Thoracic aorta (tissue), 2 donors: ENCODE measurements around the gene PRDM10. TPM values are rescaled to one million over a fixed set of nuclear protein-coding genes. Genes with fewer than 3 reads are reported as not detected.
"Not testable (repeated sequence)": the region's sequence is repeated elsewhere in the genome, so short reads cannot be mapped to it uniquely, and the experiment has no call there.

ENCODE experiments used
- ATAC-seq: fragments of 150-250 bp; one replicate; pipeline ENCODE4 v1.8.0; 2017; ENCODE audit warnings: low read depth; ENCODE audit not compliant: insufficient number of reproducible peaks, low FRiP score
- DNase-seq: peaks from one replicate; pipeline ENCODE4 v3.0.0-alpha.2; 2020; ENCODE audit warnings: low spot score
- H3K27ac ChIP-seq, 2 donors: fragments of 200-600 bp; sonication (generic); 1 replicate in 1 of 2; 2 replicates in 1 of 2; pipeline ENCODE4 v1.5.1; 2016; ENCODE audit warnings: mild to moderate bottlenecking in 2 of 2, moderate library complexity in 2 of 2
- H3K27me3 ChIP-seq: fragments of 200-600 bp; sonication (generic); replicated peaks from 2 replicates; pipeline ENCODE4 v1.6.0; 2016; ENCODE audit warnings: mild to moderate bottlenecking; ENCODE audit not compliant: insufficient read depth
- H3K36me3 ChIP-seq: fragments of 200-600 bp; sonication (generic); one replicate; pipeline ENCODE4 v1.5.1; 2016
- H3K4me1 ChIP-seq, 2 donors: fragments of 200-600 bp; sonication (generic); 1 replicate in 1 of 2; 2 replicates in 1 of 2; pipeline versions ENCODE4 v1.5.1 to v1.6.0; 2016; ENCODE audit warnings: low read depth in 2 of 2, mild to moderate bottlenecking in 1 of 2; ENCODE audit not compliant: control insufficient read depth in 1 of 2
- H3K4me3 ChIP-seq: fragments of 200-600 bp; sonication (generic); 2 replicates; pipeline ENCODE4 v1.5.1; 2016; ENCODE audit warnings: mild to moderate bottlenecking
- H3K9me3 ChIP-seq: fragments of 200-600 bp; sonication (generic); 2 replicates; pipeline ENCODE4 v1.5.1; 2016
- total RNA-seq, 2 donors: library from RNA; depleted of rRNA; stranded (reverse); fragments of >200 nt; gene quantifications; one replicate each; pipeline versions ENCODE4 v1.1.0 to v1.2.3, GENCODE V29; 2016
- TF ChIP-seq, protein P1 (sequence below): fragments of 200-600 bp; sonication (generic); IDR thresholded peaks from one replicate; pipeline ENCODE4 v1.5.1; 2019; ENCODE audit warnings: antibody characterized with exemption

PRDM10 gene
- total RNA-seq, 2 donors from 2014 or later: 8.8 to 10.4 TPM

DNA sequence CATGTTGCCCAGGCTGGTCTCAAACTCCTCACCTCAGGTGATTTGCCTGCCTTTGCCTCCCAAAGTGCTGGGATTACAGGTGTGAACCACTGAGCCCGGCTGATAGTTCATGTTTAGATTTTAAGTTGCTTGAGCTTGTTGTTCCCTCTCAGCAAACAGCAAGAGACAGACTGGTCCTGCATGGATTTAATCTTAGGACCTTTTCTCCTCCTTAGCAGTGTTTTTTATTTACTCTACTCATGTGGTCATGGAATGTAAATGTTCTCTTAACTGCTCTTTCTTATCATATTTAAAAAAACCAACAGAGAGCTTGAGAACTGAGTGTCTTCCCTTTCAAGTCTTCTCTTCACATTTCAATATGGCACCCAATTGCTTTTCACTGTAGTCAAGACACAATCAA is 22.7 kb upstream of the PRDM10 start:
- no peaks in the 10 kb centered on the region for H3K27me3 ChIP-seq
- no peak for DNase-seq
- TF ChIP-seq, protein P1, sequence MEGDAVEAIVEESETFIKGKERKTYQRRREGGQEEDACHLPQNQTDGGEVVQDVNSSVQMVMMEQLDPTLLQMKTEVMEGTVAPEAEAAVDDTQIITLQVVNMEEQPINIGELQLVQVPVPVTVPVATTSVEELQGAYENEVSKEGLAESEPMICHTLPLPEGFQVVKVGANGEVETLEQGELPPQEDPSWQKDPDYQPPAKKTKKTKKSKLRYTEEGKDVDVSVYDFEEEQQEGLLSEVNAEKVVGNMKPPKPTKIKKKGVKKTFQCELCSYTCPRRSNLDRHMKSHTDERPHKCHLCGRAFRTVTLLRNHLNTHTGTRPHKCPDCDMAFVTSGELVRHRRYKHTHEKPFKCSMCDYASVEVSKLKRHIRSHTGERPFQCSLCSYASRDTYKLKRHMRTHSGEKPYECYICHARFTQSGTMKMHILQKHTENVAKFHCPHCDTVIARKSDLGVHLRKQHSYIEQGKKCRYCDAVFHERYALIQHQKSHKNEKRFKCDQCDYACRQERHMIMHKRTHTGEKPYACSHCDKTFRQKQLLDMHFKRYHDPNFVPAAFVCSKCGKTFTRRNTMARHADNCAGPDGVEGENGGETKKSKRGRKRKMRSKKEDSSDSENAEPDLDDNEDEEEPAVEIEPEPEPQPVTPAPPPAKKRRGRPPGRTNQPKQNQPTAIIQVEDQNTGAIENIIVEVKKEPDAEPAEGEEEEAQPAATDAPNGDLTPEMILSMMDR: no peak
- peaks cover 0 to 4% of the 10 kb centered on the region in 2 donors for H3K4me1 ChIP-seq
- no peaks in the 10 kb centered on the region for H3K9me3 ChIP-seq
- no peak overlapping the region for H3K4me3 ChIP-seq
- no peak overlapping the region for H3K27ac ChIP-seq
- ATAC-seq: no peak
- no peaks in the 10 kb centered on the region for H3K36me3 ChIP-seq

DNA sequence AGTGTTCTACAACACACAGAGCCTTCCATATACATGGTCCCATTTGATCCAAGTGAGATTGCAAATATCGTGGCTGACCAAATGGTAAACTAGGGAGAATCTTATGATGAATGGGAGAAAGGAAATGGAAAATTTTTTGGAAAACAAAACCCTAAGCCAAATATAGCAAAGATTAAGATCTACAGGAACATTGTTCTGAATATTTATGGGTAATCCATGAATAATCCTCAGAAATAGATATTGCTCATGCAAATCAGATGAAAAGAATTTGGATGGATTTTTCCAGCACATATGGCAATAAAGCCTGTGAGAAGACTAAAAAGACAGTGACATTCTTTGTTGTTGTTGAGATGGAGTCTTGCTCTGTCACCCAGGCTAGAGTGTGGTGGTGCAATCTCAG is 21.7 kb upstream of the PRDM10 start:
- Histone ChIP-seq H3K9me3 (no peaks in the 10 kb centered on the region), H3K36me3 (no peaks in the 10 kb centered on the region), H3K4me3 (no peak overlapping the region), H3K4me1 (peaks cover 0 to 4% of the 10 kb centered on the region in 2 donors), H3K27me3 (no peaks in the 10 kb centered on the region), H3K27ac (no peak overlapping the region)
- no peak for DNase-seq
- TF ChIP-seq, protein P1: no peak
- ATAC-seq: no peak

DNA sequence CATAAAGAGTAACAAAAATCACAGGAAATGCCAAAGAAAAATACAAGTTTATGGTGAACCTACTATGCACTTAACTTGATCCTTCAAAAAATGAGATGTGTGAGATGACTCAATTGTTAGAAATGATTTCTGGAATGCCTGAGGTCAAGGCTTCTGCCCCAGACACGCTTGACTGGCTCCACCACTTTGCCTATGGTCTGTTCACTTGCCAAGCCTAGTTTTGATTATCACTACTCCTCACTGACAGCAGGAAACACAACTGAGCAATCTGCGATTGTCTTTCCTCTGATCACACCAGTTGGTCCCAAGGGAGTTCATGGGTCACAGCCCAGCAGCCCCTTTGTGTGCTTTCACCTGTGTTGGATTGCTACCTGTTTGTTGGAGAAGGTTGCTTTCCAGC is 20.6 kb upstream of the PRDM10 start:
- ATAC-seq: no peak
- TF ChIP-seq, protein P1: no peak
- Histone ChIP-seq H3K36me3 (no peaks in the 10 kb centered on the region), H3K9me3 (no peaks in the 10 kb centered on the region), H3K4me3 (no peak overlapping the region), H3K4me1 (peaks cover 0 to 4% of the 10 kb centered on the region in 2 donors), H3K27me3 (no peaks in the 10 kb centered on the region), H3K27ac (no peak overlapping the region)
- DNase-seq: no peak

DNA sequence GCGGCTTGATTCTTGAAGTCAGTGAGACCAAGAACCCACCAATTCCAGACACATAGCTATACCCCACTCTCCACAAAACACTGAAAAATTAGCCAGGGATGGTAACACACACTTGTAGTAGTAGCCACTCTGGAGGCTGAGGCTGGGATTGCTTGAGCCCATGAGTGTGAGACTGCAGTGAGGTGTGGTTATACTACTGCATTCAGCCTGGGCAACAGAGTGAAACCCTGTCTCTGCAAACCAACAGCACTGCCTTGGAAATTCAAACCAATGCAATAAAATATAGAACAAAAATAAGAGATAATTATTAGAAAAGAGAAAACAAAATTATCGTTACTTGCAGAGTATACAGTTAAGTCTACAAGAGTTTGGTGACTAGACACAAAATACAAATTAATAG is 20.2 kb upstream of the PRDM10 start:
- TF ChIP-seq, protein P1: no peak
- H3K27ac ChIP-seq: no peak overlapping the region
- H3K27me3 ChIP-seq: no peaks in the 10 kb centered on the region
- ATAC-seq (no peak), DNase-seq (no peak)
- no peak overlapping the region for H3K4me3 ChIP-seq
- peaks cover 0 to 4% of the 10 kb centered on the region in 2 donors for H3K4me1 ChIP-seq
- H3K36me3 ChIP-seq: no peaks in the 10 kb centered on the region
- no peaks in the 10 kb centered on the region for H3K9me3 ChIP-seq

DNA sequence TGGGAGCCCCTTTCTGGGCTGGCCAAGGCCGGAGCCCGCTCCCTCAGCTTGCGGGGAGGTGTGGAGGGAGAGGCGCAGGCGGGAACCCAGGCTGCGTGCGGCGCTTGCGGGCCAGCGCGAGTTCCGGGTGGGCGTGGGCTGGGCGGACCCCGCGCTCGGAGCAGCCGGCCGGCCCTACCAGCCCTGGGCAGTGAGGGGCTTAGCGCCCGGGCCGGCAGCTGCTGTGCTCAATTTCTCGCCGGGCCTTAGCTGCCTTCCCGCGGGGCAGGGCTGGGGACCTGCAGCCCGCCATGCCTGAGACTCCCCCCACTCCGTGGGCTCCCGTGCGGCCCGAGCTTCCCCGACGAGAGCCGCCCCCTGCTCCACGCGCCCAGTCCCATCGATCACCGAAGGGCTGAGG is 19.0 kb upstream of the PRDM10 start:
- not testable (repeated sequence) for H3K9me3 ChIP-seq, ATAC-seq, DNase-seq, H3K36me3 ChIP-seq, H3K4me3 ChIP-seq, H3K27me3 ChIP-seq, H3K4me1 ChIP-seq, H3K27ac ChIP-seq

DNA sequence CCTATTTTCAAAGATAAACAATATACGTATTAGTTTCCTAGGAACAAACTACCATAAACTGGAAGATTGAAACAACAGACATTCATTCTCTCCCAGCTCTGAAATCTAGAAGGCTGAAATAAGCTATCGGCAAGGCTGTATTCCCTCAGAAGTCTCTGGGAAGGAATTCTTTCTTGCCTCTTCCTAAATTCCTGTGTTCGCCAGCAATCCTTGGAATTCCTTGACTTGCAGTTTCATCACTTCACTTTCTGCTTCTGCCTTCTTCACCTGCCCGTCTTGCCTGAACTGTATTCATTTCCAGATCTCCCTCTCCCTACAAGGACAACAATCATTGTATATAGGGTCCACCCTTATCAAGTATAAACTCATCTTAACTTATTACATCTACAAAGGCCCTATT is 17.7 kb upstream of the PRDM10 start:
- ATAC-seq: no peak
- Histone ChIP-seq H3K4me1 (peaks cover 0 to 4% of the 10 kb centered on the region in 2 donors), H3K27ac (no peak overlapping the region), H3K4me3 (no peak overlapping the region), H3K27me3 (no peaks in the 10 kb centered on the region), H3K9me3 (no peaks in the 10 kb centered on the region), H3K36me3 (no peaks in the 10 kb centered on the region)
- TF ChIP-seq, protein P1: no peak
- no peak for DNase-seq

DNA sequence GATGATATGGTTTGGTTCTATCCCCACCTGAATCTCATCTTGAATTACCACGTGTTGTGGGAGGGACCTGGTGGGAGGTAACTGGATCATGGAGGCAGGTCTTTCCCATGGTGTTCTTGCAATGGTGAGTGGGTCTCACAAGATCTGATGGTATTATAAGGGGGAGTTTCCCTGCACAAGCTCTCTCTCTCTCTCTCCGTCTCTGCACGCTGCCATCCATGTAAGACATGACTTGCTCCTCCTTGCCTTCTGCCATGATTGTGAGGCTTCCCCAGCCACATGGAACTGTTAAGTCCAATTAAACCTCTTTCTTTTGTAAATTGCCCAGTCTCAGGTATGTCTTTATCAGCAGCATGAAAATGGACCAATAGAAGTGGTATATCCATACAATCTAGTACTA is 13.2 kb upstream of the PRDM10 start:
- not testable (repeated sequence) for H3K27me3 ChIP-seq, H3K4me1 ChIP-seq, H3K4me3 ChIP-seq, DNase-seq, H3K9me3 ChIP-seq, H3K27ac ChIP-seq, ATAC-seq, H3K36me3 ChIP-seq
